A549 (cell line): Measurements from ENCODE around the gene MACROD1. TPM values are rescaled to one million over a fixed set of nuclear protein-coding genes. Genes with fewer than 3 reads are reported as not detected.
A peak's percentile ranks its signal among the peaks of the same experiment; 100 is the strongest.

Experiments
- ATAC-seq, 2 experiments: fragments of 200-7000 bp in 1 of 2; fragments of >200 bp in 1 of 2; cut with Nextera tagmentation in 1 of 2; cut with Tn5 transposase in 1 of 2; 3 replicates each; pipeline versions ENCODE4 v1.8.0 to v1.9.1; 2018 to 2020; ENCODE audit warnings: mild to moderate bottlenecking in 1 of 2, moderate library complexity in 1 of 2
- CTCF ChIA-PET: fragments of 300-600 bp; sonication (Branson Sonifier 250); formaldehyde crosslinking; extraction: SDS; loops from one replicate; lab custom pipeline; 2021; ENCODE audit warnings: antibody characterized with exemption, inconsistent platforms; lab: Yijun Ruan, JAX
- POLR2A ChIA-PET: fragments of 350-600 bp; formaldehyde crosslinking; extraction: SDS; loops from one replicate; lab custom pipeline; 2021; ENCODE audit warnings: antibody characterized with exemption, inconsistent platforms; lab: Yijun Ruan, JAX
- DNase-seq, 2 experiments: peaks; one replicate each; pipeline versions ENCODE4 v3.0.0 to v3.0.0-alpha.2; 2011 to 2016; ENCODE audit warnings: low read depth in 1 of 2, low spot score in 1 of 2
- FAIRE-seq: peaks from 2 replicates; lab custom pipeline; 2011; peaks lifted over from hg19 to GRCh38; lab: Jason Lieb, UNC
- H3K27ac ChIP-seq, 2 experiments: fragments of >200 bp; sonication (Bioruptor Twin); formaldehyde crosslinking; 3 replicates each; pipeline ENCODE4 v1.5.1; 2016 to 2017
- H3K4me1 ChIP-seq: fragments of >200 bp; sonication (Bioruptor Twin); formaldehyde crosslinking; 3 replicates; pipeline ENCODE4 v1.6.1; 2016
- H3K4me2 ChIP-seq: fragments of >200 bp; sonication (Bioruptor Twin); formaldehyde crosslinking; 3 replicates; pipeline ENCODE4 v1.6.1; 2016
- H3K4me3 ChIP-seq: fragments of >200 bp; sonication (Bioruptor Twin); formaldehyde crosslinking; 3 replicates; pipeline ENCODE4 v1.5.1; 2016
- H3K9me3 ChIP-seq: fragments of >200 bp; sonication (Bioruptor Twin); formaldehyde crosslinking; 3 replicates; pipeline ENCODE4 v1.6.1; 2016
- EHMT2 ChIP-seq: fragments of 200-600 bp; sonication (generic); IDR thresholded peaks from 2 replicates; pipeline ENCODE4 v1.6.1; 2016; ENCODE audit warnings: antibody characterized with exemption, low read depth, mild to moderate bottlenecking, moderate library complexity
- EP300 ChIP-seq, 2 experiments: fragments of >200 bp; sonication (Bioruptor Twin); formaldehyde crosslinking; IDR thresholded peaks; 2 replicates in 1 of 2; 3 replicates in 1 of 2; pipeline ENCODE4 v1.6.1; 2016 to 2017
- ESRRA ChIP-seq: fragments of 150-350 bp; IDR thresholded peaks from 2 replicates; pipeline ENCODE4 v1.6.1; 2014; ENCODE audit warnings: mild to moderate bottlenecking, low read length, borderline replicate concordance
- FOSB ChIP-seq: fragments of 250-450 bp; sonication (Bioruptor Pico); IDR thresholded peaks from 2 replicates; pipeline ENCODE4 v1.5.0; 2020; ENCODE audit warnings: mild to moderate bottlenecking, moderate library complexity
- FOSL2 ChIP-seq, 2 experiments: fragments of 450-650 bp in 1 of 2; fragments of >200 bp in 1 of 2; sonication (Bioruptor Twin) in 1 of 2; formaldehyde crosslinking; IDR thresholded peaks; 2 replicates each; pipeline versions ENCODE4 v1.5.0 to v1.6.1; 2016 to 2020; ENCODE audit warnings: mild to moderate bottlenecking in 1 of 2, moderate library complexity in 1 of 2
- HOXA7 ChIP-seq: fragments of 250-450 bp; sonication (Bioruptor Pico); IDR thresholded peaks from 2 replicates; pipeline ENCODE4 v1.5.0; 2020; ENCODE audit warnings: mild to moderate bottlenecking, moderate library complexity
- JUN ChIP-seq, 2 experiments: fragments of >200 bp; sonication (Bioruptor Twin); formaldehyde crosslinking; IDR thresholded peaks; 2 replicates in 1 of 2; 3 replicates in 1 of 2; pipeline ENCODE4 v1.6.1; 2016 to 2017
- JUNB ChIP-seq: fragments of >200 bp; sonication (Bioruptor Twin); formaldehyde crosslinking; IDR thresholded peaks from 2 replicates; pipeline ENCODE4 v1.6.1; 2016
- MAFK ChIP-seq: fragments of 450-650 bp; IDR thresholded peaks from 2 replicates; pipeline ENCODE4 v1.6.1; 2014; ENCODE audit not compliant: partially characterized antibody
- MAZ ChIP-seq: fragments of 150-350 bp; IDR thresholded peaks from 2 replicates; pipeline ENCODE4 v1.6.1; 2014; ENCODE audit warnings: antibody characterized with exemption, low read depth, low read length, borderline replicate concordance
- NFE2L2 ChIP-seq: fragments of 150-350 bp; conservative IDR thresholded peaks from 2 replicates; pipeline ENCODE4 v1.6.1; 2014; ENCODE audit warnings: low read length
- NPAS2 ChIP-seq: fragments of 250-450 bp; sonication (Bioruptor Pico); IDR thresholded peaks from 2 replicates; pipeline ENCODE4 v1.8.0; 2022; ENCODE audit warnings: mild to moderate bottlenecking, moderate library complexity, borderline replicate concordance
- NR3C1 ChIP-seq: fragments of >200 bp; sonication (Bioruptor Twin); formaldehyde crosslinking; IDR thresholded peaks from 3 replicates; pipeline ENCODE4 v1.6.1; 2017
- RAD21 ChIP-seq, 2 experiments: fragments of >200 bp in 1 of 2; sonication (Bioruptor Twin) in 1 of 2; formaldehyde crosslinking in 1 of 2; IDR thresholded peaks in 1 of 2; conservative IDR thresholded peaks in 1 of 2; 2 replicates in 1 of 2; 3 replicates in 1 of 2; pipeline ENCODE4 v1.6.1; 2012 to 2018; ENCODE audit warnings: inconsistent platforms in 1 of 2
- SMC3 ChIP-seq: fragments of >200 bp; sonication (Bioruptor Twin); formaldehyde crosslinking; IDR thresholded peaks from 3 replicates; pipeline ENCODE4 v1.6.1; 2018; ENCODE audit warnings: inconsistent platforms
- SREBF2 ChIP-seq: fragments of 450-650 bp; IDR thresholded peaks from 2 replicates; pipeline ENCODE4 v1.6.1; 2014; ENCODE audit warnings: mild to moderate bottlenecking, moderate library complexity
- USF2 ChIP-seq: fragments of 450-650 bp; IDR thresholded peaks from 2 replicates; pipeline ENCODE4 v1.6.1; 2014; ENCODE audit warnings: antibody characterized with exemption
- WGBS: methylation state at CpG from one replicate; pipeline ENCODE4 v1.1.6; 2017; ENCODE audit errors: missing lambda C conversion rate; 5-methylcytosine and 5-hydroxymethylcytosine counted together
- polyA plus RNA-seq, 4 experiments: library from polyadenylated mRNA; depleted of rRNA in 3 of 4; stranded (reverse); fragments of >200 nt; fragmentation: RNase III in 1 of 4; extraction: RNeasy Plus Mini Kit Qiagen cat#74134 plus additional on column Dnase treatment in 1 of 4; gene quantifications; 2 replicates in 3 of 4; 3 replicates in 1 of 4; pipeline ENCODE4 v1.2.3, GENCODE V29; 2011 to 2017
- TF ChIP-seq, protein P1 (sequence below): fragments of 150-350 bp; IDR thresholded peaks from 2 replicates; pipeline ENCODE4 v1.6.1; 2014; ENCODE audit warnings: low read depth, mild to moderate bottlenecking, low read length
- TF ChIP-seq, protein P2 (sequence below): fragments of >200 bp; sonication (Bioruptor Twin); formaldehyde crosslinking; IDR thresholded peaks from 3 replicates; pipeline ENCODE4 v1.5.1; 2016

MACROD1 gene
- polyA plus RNA-seq, 2 of the 4 experiments (the other 2 are of a cell fraction) = 15.1 to 16.6 TPM

DNA sequence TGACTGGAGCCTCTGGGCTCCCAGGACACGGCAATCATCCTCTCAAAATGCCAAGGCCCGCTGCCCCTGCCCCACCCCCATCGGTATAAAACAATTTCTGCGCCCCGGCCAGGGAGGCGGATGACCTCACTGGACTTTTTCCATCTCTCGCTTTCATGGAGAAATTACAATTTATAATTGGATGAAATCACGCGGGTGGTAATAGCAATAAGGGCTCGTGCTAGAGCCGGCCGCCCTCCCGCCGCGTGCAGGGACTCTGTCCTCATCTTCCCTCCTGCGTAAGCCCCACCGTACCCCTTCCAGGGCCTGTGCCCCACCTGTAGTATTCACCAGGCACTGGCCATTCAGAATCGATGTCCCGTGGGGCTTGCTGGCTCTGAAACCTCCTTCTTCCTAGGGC is 64.5 kb downstream of the MACROD1 start (continued):
- TF ChIP-seq, protein P1, sequence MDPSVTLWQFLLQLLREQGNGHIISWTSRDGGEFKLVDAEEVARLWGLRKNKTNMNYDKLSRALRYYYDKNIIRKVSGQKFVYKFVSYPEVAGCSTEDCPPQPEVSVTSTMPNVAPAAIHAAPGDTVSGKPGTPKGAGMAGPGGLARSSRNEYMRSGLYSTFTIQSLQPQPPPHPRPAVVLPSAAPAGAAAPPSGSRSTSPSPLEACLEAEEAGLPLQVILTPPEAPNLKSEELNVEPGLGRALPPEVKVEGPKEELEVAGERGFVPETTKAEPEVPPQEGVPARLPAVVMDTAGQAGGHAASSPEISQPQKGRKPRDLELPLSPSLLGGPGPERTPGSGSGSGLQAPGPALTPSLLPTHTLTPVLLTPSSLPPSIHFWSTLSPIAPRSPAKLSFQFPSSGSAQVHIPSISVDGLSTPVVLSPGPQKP = no peak
- TF ChIP-seq EP300 (IDR thresholded peaks at IDR 0.05) (no peak), SMC3 (no peak), NR3C1 (no peak), SREBF2 (no peak), NFE2L2 (no peak)

- H3K4me1 ChIP-seq = no peaks in the 10 kb centered on the region
- ATAC-seq (no peak), FAIRE-seq (no peak), DNase-seq (no peak)
- no peaks in the 10 kb centered on the region for H3K9me3 ChIP-seq
- TF ChIP-seq SMC3 (no peak), SREBF2 (no peak), NPAS2 (CRISPR knock-in tag) (no peak), USF2 (no peak), FOSL2 (IDR thresholded peaks at IDR 0.05) (no peak), FOSL2 (CRISPR knock-in tag; IDR thresholded peaks at IDR 0.05) (no peak), MAZ (no peak), EHMT2 (no peak), MAFK (no peak), JUN (IDR thresholded peaks at IDR 0.05) (no peak)
- TF ChIP-seq, protein P1 = no peak
- TF ChIP-seq, protein P2, sequence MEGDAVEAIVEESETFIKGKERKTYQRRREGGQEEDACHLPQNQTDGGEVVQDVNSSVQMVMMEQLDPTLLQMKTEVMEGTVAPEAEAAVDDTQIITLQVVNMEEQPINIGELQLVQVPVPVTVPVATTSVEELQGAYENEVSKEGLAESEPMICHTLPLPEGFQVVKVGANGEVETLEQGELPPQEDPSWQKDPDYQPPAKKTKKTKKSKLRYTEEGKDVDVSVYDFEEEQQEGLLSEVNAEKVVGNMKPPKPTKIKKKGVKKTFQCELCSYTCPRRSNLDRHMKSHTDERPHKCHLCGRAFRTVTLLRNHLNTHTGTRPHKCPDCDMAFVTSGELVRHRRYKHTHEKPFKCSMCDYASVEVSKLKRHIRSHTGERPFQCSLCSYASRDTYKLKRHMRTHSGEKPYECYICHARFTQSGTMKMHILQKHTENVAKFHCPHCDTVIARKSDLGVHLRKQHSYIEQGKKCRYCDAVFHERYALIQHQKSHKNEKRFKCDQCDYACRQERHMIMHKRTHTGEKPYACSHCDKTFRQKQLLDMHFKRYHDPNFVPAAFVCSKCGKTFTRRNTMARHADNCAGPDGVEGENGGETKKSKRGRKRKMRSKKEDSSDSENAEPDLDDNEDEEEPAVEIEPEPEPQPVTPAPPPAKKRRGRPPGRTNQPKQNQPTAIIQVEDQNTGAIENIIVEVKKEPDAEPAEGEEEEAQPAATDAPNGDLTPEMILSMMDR = no peak
- CTCF ChIA-PET = interaction anchor here (0.8 to 1.3 kb wide), 5 partner anchors 8 to 86 kb away, joined by 3 read pairs; no protein-coding TSS in a partner anchor
- H3K27ac ChIP-seq = no peak overlapping the region
- POLR2A ChIA-PET = no interaction called here
- no peak overlapping the region for H3K4me3 ChIP-seq
- 82% methylated on average over 6 of the region's 7 CpGs for WGBS
- no peak overlapping the region for H3K4me2 ChIP-seq
Observed at GRCh38 chr11:64100782-64101353, 65.0 kb downstream of the MACROD1 start.

DNA sequence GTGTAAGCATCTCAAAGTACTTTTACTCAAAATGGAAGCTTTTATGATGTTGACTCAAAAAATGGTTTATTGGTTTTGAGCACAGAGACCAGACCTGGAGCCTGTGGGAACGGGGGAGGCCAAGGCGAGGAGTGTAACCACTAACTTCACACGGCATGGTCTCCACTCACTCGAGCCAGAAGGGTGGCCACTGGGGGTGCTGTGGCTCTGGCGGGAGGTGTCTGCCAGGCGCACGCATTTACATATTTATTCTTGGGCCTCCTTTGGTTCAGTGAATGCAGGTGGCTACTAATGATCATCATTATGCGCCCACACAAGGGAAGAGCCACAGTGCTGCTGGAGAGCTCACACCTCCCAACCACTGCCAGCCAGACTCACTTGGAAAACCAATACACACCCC is 65.6 kb downstream of the MACROD1 start:
- ChIA-PET POLR2A (no interaction called here), CTCF (interaction anchor here (0.9 to 1.3 kb wide), 4 partner anchors 9 to 86 kb away, joined by 3 read pairs; no protein-coding TSS in a partner anchor)
- peak in 1 of 2 experiments; percentile 59; a peak in 3 of 6 replicates for ATAC-seq

More for the DNA sequence above, 65.6 kb downstream of the MACROD1 start:
- Histone ChIP-seq H3K4me2 (no peak overlapping the region), H3K9me3 (no peaks in the 10 kb centered on the region)
- DNase-seq = no peak
- 63% methylated on average over 8 of the region's 8 CpGs for WGBS
- TF ChIP-seq RAD21 (conservative IDR thresholded peaks at IDR 0.05 in 1 of 2, IDR thresholded peaks at IDR 0.05 in 1 of 2) = 0 out of 5 replicates have a peak, but pooled peaks of 1 of the 2 experiments have one; percentile 5
- TF ChIP-seq FOSB = no peak
- TF ChIP-seq JUNB = no peak
- no peak for TF ChIP-seq ESRRA
- no peak for TF ChIP-seq HOXA7 (CRISPR knock-in tag)
- TF ChIP-seq, all 56 proteins: peak for 1
- Histone ChIP-seq H3K4me3 (no peak overlapping the region), H3K4me1 (peaks cover under 1% of the 10 kb centered on the region; the same call in 2 of the 3 replicates), H3K27ac (no peak overlapping the region)
- FAIRE-seq = no peak
